ELR (cell line): ENCODE results near the gene DHCR24.
A peak's percentile ranks its signal among the peaks of the same experiment; 100 is the strongest.
"Not testable (repeated sequence)": the region's sequence is repeated elsewhere in the genome, so short reads cannot be mapped to it uniquely, and the experiment has no call there.

Experiments
- DNase-seq: peaks from one replicate; pipeline ENCODE4 v3.0.0-alpha.2; 2015; ENCODE audit warnings: low read depth

The DHCR24 gene

GRCh38 chr1:54888080-54888733 is 1.2 kb upstream of the DHCR24 start:
- DNase-seq, result no peak

- no peak for DNase-seq
Measured at GRCh38 chr1:54887665-54888071, 673 bp upstream of the DHCR24 start.

GRCh38 chr1:54885807-54886723 is 930 bp downstream of the DHCR24 start:
- DNase-seq, result peak; percentile 45

GRCh38 chr1:54885237-54885679 is 1.7 kb downstream of the DHCR24 start:
- DNase-seq, result no peak

GRCh38 chr1:54884768-54885167 is 2.2 kb downstream of the DHCR24 start:
- no peak for DNase-seq

- DNase-seq, result no peak
Measured at GRCh38 chr1:54884135-54884586, 2.8 kb downstream of the DHCR24 start.

GRCh38 chr1:54883349-54884102 is 3.5 kb downstream of the DHCR24 start:
- no peak for DNase-seq

GRCh38 chr1:54882519-54882918 is 4.5 kb downstream of the DHCR24 start:
- no peak for DNase-seq

- DNase-seq, result not testable (repeated sequence)
Measured at GRCh38 chr1:54881604-54882003, 5.4 kb downstream of the DHCR24 start.

- DNase-seq, result no peak
Measured at GRCh38 chr1:54879872-54880271, 7.1 kb downstream of the DHCR24 start.

- no peak for DNase-seq
Measured at GRCh38 chr1:54876814-54877213, 10.2 kb downstream of the DHCR24 start.

GRCh38 chr1:54875000-54875399 is 12.0 kb downstream of the DHCR24 start:
- DNase-seq, result no peak

GRCh38 chr1:54874079-54874830 is 12.7 kb downstream of the DHCR24 start:
- DNase-seq, result peak; percentile 60

GRCh38 chr1:54872036-54872331 is 15.0 kb downstream of the DHCR24 start:
- DNase-seq, result no peak

GRCh38 chr1:54871275-54872035 is 15.5 kb downstream of the DHCR24 start:
- DNase-seq, result no peak

GRCh38 chr1:54870869-54871268 is 16.1 kb downstream of the DHCR24 start:
- DNase-seq, result no peak

GRCh38 chr1:54869173-54869851 is 17.7 kb downstream of the DHCR24 start:
- DNase-seq, result no peak

GRCh38 chr1:54867717-54868057 is 19.3 kb downstream of the DHCR24 start:
- DNase-seq, result no peak

- no peak for DNase-seq
Measured at GRCh38 chr1:54866801-54867716, 19.9 kb downstream of the DHCR24 start.
